Kidney tubule cell (primary cell): ENCODE data around the gene TARS2.

Source experiments
- DNase-seq: peaks from one replicate; pipeline ENCODE4 v3.0.0-alpha.2; 2018; ENCODE audit warnings: low spot score

TARS2 gene

DNA sequence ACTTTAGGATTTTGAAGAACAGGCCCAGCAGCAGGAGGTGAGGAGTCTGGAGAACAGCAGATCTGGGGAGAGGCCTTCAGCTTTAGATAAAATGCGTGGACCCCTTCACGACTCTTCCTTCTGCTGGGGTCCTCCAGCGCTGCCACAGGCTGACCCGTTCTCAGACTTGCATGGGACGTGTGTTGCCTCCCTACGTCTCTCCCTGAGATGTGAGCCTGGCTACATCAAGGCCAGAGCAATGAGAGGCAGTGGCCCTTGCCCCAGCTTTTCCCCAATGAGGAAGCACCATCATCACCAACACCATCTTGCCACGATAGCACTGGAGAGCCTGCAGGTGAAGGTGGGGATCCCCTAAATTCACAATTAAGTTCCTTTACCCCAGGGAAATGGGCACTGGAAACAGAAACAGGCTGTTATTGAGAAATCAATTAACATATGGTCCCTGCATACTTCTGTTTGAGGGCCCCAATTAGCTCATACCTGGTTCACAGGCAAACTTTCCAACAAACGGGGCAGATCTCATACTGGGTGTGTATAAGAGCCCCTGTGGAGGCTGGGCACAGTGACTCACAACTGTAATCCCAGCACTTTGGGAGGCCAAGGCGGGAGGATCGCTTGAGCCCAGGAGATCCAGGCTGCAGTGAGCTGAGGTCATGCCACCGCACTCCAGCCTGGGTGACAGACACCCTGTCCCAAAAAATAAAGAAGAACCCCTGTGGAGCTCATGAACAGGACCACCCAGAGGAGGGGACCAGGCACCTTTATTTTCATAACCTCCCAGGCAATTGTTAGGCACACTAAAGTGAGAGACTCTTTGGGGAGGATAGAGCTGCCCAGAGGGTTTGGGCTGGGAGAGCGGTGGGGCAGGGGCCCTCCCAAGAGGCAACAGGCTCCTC, 49.9 kb downstream of the TARS2 start:
- DNase-seq = peak; percentile 50

DNA sequence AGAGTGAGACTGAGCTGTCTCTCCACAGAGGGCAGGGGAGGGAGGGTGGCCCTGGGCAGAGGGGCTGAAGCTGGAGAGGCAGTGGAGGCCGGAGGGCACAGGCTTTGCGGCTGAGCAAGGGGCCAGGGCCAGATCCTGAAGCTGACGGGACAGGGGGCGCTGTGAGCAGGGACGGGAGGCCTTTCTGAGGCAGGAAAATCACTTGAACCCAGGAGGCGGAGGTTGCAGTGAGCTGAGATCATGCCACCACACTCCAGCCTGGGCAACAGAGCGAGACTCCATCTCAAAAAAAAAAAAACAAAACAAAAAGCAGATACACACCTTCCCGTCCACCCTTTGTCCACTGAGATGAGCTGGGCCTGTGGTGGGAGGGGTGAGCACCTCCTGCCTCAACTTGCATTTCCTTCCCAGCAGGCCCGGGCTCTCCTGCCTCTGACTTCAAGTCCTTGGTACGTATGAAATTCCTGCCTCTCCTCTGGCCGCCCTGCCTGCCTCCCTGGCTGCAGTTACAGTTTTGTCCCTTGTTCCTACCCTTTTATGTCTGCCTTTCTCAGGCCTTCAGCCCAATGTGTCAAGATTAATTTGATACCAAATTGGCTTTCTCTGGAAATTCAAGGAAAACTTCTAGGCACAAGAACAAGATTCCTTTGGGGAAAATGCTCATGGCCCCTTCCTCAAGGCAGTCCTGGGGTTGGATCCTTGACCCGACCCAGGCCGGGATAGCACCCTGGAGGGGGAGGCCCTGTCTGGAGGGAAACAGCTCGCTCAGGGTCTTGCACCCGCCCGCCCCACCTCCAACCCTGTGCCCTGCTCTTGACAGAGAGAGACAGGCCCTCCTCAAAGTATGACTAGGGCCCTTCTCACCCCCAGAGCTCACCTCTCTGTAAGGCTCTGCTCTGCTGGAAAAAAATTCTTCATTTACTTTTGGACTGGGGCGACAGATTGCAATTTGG, 50.8 kb downstream of the TARS2 start:
- peak; percentile 95 for DNase-seq

DNA sequence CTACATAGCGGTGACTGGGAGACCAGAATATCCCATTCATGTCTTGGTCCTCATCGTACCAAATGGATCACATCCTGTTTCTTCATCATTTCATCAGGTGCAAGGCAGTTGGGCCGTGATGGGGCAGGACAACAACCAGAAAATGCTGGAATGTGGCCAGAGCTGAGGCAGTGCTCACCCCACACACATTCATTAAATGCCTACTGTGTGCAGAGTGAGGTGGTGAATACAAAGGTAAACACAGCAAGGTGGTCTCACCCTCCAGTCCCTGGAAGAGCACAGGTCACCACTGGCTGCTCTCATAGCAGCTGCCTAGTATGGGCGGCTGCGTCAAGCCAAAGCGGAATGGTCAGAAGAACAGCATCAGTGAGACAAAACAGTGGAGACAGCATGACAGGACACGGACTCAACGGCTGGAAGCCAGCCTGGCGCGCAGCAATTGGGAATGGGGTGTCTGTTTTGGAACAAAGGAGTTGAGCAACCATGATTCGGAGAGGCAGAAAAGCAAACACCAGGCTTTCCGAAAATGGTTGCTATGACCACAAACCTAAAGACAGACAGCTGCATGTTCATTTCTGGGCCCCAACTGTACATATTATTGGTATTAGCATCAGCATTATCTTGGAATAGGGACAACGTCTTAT, 56.4 kb downstream of the TARS2 start:
- DNase-seq = no peak

DNA sequence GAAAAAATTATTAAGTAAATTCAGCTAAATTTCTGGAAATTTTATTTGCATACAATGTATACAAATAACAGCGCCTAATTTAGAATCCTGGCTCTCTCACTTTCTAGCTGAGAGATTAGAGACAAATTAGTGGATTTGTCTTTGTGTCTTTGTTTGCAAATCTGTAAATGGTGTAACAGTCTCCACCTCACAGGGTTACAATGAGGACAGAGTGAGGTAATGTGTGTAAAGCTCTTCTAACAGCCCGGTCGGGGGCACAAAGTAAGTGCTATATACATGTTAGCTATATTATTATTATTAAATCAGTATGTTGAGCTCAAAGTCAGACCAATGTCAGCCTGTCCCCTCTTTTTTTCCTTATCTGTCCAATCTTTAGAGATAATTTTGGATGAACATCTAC, 57.0 kb downstream of the TARS2 start:
- DNase-seq = no peak

DNA sequence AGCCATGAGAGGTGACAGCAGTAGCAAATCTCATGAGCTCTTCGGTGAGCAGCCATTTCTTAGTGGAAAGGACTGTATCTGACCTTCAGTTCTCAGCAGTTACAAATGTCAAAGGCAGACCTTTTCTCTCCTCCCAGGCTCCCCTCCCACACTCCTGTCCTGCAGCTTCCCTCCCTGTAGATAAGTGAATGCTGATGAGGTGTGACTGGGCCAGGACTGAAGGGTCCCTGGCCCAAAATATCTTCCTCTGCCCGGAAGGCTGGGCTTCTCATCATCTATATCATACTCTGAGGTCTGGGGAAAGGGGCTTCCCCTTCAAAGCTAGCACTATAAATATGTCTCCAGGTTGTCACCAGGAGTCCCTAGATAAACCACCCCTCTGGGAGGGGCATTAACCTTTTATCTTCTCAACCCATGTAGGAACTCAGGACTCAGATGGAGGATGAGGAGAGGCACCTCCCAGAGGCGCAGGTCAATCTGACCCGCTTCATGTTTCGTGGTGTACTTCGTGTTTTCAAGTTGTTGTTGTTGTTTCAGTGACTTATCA, 58.3 kb downstream of the TARS2 start:
- no peak for DNase-seq

DNA sequence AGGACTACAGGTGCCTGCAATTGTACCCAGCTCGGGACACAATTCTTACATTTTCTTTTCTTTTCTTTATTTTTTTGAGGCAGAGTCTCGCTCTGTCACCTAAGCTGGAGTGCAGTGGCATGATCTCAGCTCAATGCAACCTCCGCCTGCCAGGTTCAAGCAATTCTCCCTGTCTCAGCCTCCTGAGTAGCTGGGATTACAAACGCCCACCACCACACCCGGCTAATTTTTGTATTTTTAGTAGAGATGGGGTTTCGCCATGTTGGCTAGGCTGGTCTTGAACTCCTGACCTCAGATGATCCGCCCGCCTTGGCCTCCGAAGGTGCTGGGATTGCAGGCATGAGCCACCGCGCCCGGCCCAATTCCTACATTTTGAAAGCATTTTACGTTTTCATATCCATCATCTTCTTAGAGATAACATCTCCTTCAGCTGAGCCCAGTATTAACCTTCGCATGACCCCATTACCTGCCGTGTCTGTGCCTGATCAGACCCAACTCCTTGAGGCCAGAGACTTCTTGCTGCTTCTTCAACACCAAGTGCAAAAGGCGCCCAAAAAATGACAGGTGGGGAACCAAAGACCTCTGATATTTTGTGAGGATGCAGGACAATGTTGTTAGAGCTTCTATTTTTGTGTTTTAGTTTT, 59.2 kb downstream of the TARS2 start:
- DNase-seq = no peak

DNA sequence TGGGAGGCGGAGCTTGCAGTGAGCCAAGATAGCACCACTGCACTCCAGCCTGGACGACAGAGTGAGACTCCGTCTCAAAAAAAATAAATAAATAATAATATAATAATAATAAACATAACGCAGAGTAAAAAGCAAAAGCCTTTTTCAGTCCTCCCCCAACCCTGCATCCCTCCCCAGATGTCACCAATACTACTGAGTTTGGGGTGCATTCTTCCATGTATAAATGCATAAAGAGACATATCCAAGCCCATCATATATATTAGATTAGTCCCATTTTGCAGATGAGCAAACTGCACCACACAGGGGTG, 61.1 kb downstream of the TARS2 start:
- no peak for DNase-seq

DNA sequence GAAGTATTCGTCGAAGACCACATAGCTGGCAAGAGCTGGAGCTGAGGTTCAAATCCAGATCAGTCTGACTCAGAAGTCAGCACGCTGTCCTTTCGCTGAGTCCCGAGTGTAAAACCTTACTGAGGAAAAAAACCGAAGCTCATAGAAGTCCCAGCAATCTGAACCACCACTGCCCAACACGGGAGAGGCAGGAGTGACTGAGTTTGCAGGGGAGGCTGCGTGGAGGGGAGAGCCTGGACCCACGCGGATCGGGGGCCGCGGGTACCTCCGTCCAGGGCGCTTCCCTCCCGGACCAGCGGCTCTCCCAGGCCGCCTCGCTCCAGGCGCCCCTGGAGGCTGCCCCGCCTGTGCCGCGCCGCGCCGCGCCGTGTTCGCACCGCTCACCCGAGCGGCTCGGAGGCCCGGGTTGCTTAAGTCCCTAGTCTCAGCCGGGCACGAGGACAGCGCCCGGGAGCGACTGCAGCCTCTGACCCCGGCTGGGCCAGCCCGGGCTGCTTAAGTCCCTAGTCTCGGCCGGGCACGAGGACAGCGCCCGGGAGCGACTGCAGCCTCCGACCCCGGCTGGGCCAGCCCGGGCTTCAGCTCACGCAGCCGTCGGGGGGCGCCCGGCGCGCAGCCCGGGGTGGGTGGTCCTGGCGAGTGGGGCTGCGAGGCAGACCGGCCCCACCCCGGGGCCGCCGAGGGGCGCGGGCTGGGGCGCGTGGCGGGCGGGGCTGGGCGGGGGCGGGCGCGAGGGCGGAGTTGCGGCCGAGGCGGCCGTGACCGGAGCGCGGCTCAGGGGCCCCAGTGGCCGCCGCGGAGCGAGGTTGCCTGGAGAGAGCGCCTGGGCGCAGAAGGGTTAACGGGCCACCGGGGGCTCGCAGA, 61.6 kb downstream of the TARS2 start, which contains the start of gene ADAMTSL4:
TSS of gene ADAMTSL4 (plus strand) at position 777 of the 864 bp plus-strand sequence. CDS start 2,881 bp downstream, outside the sequence.
- peak; percentile 77 for DNase-seq

DNA sequence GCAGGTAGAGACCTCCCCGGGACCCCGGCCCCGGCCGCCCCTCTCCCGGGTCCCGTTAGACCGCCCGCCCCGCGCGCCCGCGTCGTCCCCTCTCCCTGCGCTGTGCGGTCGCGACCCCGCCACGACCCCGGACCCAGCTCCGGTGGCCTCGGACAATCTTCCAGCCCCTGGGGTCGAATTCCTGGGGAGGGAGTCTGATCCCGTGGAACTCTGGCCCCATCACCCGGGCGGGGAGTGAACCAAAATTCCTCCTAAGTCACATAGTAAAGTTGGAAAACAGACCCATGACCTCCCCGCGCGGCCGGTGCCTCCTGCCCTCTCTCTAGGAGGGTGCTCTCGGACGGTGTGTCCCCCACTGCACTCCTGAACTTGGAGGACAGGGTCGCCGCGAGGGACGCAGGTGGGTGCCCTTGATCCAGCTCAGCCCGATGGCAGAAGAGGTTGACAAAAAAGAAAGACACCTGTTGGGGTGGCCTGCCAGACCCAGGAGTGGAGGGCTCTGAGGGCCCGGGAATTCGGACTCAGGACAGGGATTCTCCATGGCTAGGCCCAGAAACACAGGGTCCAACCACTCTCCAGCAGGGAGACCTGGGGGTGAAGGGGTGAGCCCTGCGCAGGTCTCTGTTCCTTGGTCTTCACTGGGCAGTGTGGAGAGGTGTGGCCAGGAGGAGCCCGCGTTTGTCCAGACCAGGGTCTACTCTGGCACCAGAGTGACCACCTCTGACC, 62.4 kb downstream of the TARS2 start:
- DNase-seq = peak; percentile 32

DNA sequence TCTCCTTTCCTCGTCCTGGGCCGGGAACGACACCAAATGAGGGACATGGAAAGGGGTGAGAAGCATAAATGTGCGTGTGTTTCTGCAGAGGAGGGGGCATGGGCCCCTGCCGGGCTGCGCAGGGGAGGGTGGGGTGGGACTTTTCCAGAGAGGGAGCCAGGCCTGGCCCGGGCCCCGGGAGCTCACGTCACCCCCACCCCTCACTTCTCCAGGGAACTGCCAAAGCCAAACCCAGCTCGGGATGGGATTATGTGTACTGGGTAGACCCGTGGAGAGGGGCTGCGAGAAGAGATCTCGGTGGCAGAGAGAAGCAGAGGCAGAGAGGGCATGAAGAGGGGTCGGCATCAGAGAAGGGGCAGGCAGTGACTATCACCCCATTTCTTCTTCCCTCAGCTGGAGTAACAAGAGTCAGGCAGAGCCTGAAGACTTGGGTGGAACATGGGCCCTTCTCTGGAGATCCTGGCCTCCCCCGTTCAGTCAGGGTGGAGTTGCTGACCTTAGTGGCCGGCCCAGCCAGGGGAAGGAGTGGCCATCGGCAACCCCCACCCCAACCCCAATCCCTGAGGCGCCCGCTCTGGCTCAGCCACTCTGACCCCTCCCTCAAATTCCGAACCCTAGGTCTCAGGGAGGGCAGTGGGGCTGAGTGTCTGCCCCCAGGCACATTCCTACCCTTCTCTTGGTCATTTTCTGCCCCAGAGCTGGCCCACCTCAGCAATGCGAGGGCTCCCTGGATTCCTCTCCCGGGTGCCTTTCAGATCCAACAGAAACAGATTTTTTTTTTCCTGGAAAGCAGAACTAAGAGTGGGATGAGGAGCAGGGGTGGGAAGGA, 63.2 kb downstream of the TARS2 start:
- DNase-seq = no peak

DNA sequence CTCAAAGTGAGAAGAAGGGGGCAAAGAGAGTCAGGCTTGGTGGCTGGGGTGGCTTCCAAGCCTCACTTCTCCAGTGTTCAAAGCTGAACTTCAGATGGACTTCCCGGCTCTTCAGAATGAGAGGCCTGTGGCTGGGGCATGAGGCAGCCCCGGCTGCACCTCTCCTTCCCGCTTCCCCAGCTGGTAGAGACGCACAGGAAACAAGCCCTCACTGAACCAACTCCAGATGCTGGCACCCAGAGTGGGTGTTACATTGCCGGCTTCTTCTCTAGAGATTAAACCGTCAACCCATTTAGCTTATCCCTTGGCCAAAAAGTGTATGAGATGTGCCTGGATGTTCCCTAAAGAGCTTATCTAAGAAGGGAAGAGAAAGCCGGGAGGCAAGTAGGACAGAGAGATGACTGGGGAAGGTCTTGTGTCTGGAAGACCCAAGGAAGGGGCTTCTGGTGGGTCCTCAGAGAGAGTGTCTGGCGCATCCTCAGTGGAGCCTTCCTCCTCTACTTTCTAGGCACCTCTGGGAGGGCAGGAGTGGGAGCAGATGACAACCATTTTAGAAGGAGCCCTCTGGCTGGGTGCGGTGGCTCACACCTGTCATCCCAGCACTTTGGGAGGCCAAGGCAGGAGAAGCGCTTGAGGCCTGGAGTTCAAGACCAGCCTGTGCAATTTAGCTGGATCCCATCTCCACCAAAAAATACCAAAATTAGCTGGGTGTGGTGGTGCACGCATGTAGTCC, 64.0 kb downstream of the TARS2 start:
- no peak for DNase-seq

DNA sequence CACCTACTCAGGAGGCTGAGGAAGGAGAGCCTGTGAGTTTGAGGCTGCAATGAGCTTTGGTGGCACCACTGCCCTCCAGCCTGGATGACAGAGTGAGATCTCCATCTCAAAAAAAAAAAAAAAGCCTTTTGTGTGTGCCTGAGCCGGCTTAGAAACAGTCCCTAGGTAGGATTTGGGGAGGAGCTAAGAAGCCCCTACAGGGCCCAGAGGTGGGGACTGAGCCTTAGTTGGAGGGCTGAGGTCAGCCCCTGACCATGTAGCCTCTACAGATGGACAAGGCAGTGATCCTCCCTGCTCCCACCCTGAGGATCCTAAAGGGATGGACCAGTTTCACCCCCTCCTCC, 64.5 kb downstream of the TARS2 start:
- no peak for DNase-seq

DNA sequence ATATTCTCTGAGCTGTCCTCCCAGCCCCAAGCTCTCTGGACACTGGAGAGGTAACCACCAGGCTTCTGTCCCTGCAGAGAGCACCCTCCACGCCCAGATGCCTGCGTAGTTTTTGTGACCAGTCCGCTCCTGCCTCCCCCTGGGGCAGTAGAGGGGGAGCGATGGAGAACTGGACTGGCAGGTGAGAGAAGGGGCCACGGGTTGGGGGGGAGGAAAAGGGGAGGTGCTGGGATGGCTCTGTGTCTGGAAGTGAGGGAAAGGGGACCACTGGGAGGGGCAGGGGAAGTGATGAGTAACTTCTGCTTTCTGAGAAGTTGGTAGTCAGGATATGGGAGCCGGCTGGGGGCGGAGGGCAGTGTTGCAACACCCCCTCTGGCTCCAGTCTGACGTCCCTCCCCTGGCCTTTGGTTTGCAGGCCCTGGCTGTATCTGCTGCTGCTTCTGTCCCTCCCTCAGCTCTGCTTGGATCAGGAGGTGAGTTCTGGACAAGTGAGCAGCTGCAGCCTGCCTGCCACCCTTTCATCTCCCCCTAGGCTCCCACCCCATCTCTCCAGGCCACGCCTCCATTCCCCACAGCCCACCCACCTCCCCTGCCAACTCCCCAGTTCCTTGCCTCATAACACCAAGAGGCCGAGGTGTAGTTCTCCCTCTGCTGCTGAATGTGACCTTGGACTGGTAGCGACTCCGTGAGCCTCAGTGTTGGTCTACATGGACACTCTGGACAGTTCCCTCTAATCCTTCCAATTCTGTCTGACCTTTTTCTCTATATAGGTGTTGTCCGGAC, 65.1 kb downstream of the TARS2 start:
- DNase-seq = peak; percentile 66

DNA sequence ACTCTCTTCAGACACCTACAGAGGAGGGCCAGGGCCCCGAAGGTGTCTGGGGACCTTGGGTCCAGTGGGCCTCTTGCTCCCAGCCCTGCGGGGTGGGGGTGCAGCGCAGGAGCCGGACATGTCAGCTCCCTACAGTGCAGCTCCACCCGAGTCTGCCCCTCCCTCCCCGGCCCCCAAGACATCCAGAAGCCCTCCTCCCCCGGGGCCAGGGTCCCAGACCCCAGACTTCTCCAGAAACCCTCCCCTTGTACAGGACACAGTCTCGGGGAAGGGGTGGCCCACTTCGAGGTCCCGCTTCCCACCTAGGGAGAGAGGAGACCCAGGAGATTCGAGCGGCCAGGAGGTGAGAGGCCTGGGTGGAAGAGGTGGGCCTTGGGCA, 65.7 kb downstream of the TARS2 start:
- DNase-seq = no peak

DNA sequence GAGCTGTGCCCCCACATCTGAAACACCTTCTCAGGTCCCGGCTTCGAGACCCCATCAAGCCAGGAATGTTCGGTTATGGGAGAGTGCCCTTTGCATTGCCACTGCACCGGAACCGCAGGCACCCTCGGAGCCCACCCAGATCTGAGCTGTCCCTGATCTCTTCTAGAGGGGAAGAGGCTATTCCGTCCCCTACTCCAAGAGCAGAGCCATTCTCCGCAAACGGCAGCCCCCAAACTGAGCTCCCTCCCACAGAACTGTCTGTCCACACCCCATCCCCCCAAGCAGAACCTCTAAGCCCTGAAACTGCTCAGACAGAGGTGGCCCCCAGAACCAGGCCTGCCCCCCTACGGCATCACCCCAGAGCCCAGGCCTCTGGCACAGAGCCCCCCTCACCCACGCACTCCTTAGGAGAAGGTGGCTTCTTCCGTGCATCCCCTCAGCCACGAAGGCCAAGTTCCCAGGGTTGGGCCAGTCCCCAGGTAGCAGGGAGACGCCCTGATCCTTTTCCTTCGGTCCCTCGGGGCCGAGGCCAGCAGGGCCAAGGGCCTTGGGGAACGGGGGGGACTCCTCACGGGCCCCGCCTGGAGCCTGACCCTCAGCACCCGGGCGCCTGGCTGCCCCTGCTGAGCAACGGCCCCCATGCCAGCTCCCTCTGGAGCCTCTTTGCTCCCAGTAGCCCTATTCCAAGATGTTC, 66.3 kb downstream of the TARS2 start:
- no peak for DNase-seq

DNA sequence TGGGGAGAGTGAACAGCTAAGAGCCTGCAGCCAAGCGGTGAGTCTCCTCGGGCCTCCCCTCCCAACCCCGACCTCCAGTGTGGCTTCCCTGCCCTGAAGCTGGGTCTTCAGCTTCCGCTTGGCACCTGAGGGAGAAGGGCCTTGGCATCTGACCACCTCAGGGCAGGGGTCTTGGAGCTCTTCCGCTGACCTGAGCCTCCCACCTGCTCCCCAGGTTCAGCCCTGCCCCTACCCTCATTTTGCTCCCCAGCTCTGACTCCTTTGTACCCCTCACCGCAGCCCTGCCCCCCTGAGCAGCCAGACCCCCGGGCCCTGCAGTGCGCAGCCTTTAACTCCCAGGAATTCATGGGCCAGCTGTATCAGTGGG, 66.8 kb downstream of the TARS2 start:
- no peak for DNase-seq
